Measurements from ENCODE around the gene DENND5A. TPM values are rescaled to one million over a fixed set of nuclear protein-coding genes. Genes with fewer than 3 reads are reported as not detected.

The DENND5A gene
- total and polyA plus RNA-seq, 2 donors (not counting 1 experiment from before 2014, with no cell fraction given) = 41.3 to 66.5 TPM

GRCh38 chr11:9314291-9315077 is 49.3 kb upstream of the DENND5A start, which contains the start of gene TMEM41B:
Gene TMEM41B, minus strand, starts transcription at chr11:9314593. Its CDS starts 152 bp downstream, at chr11:9314441.
- peak; percentile 98 for DNase-seq
- POLR2A ChIA-PET = interaction anchor here (0.6 to 1.6 kb wide), 5 partner anchors 37 to 418 kb away, joined by 3 to 10 read pairs (median 3); partner anchors contain the start of gene ZNF143
- Mint-ChIP-seq H3K27ac (peak within 1 kb of the TSS; percentile 99), H3K4me3 (peak within 1 kb of the TSS; percentile 100), H3K4me1 (peaks cover 42% of the 10 kb centered on the region), H3K27me3 (peaks cover 1% of the 10 kb centered on the region), H3K9me3 (ENCODE audit: insufficient read depth) (no peaks in the 10 kb centered on the region)
- peak within 1 kb of the TSS; percentile 82 to 92 for H3K27ac ChIP-seq (ENCODE audit: low read length in 2 of 2)
- H3K9me3 ChIP-seq (ENCODE audit: control extremely low read depth in 1 of 3, control insufficient read depth in 2 of 3, insufficient read depth in 1 of 3, low read length in 2 of 3) = peaks cover 0 to 4% (median 0%) of the 10 kb centered on the region in 3 donors
- intact Hi-C loops (cut with micrococcal nuclease) = loop anchor here (1.0 to 10.0 kb wide), 7 partner anchors 49 to 990 kb away; partner anchors contain the start of genes ADM, DENND5A and IPO7
- peaks cover 13% of the 10 kb centered on the region for H4K20me1 ChIP-seq (ENCODE audit: control insufficient read depth, insufficient read depth, low read length, poor library complexity, severe bottlenecking)
- peak within 1 kb of the TSS; percentile 74 for H3K4me2 ChIP-seq (replicated peaks; ENCODE audit: low read depth, low read length, poor library complexity, severe bottlenecking)
- under 1% methylated on average over 71 of the region's 71 CpGs for WGBS (ENCODE audit: insufficient coverage)
- peaks cover 0 to 3% of the 10 kb centered on the region in 2 experiments for H3K36me3 ChIP-seq (replicated peaks in 1 of 2; ENCODE audit: control extremely low read depth in 1 of 2, control insufficient read depth in 1 of 2, extremely low read depth in 1 of 2, insufficient read depth in 2 of 2, low read length in 1 of 2)
- peaks cover 53% of the 10 kb centered on the region for H3K79me2 ChIP-seq (ENCODE audit: control insufficient read depth, insufficient read depth, low read length)
- peak; percentile 97 for ATAC-seq (ENCODE audit: low read depth)
- CTCF ChIA-PET = interaction anchor here (0.7 to 1.5 kb wide), 3 partner anchors 68 to 72 kb away, joined by 3 read pairs; no protein-coding TSS in a partner anchor
- H3K27me3 ChIP-seq (replicated peaks in 1 of 4; ENCODE audit: control extremely low read depth in 1 of 4, control insufficient read depth in 3 of 4, insufficient read depth in 4 of 4, low read length in 3 of 4) = no peaks in the 10 kb centered on the region
- H2AFZ ChIP-seq (ENCODE audit: insufficient read depth, low read depth, low read length, poor library complexity, severe bottlenecking) = peak within 1 kb of the TSS; percentile 100
- TF ChIP-seq EZH2 (IDR thresholded peaks at IDR 0.05; ENCODE audit: borderline replicate concordance, insufficient read depth, low read depth, low read length, poor library complexity, severe bottlenecking) (no peak), CTCF (IDR thresholded peaks at IDR 0.05) (no peak)
- peak within 1 kb of the TSS; percentile 90 for H3K9ac ChIP-seq (ENCODE audit: low read length)
- peak within 1 kb of the TSS; percentile 81 to 94 (median 86) for H3K4me3 ChIP-seq (ENCODE audit: control extremely low read depth in 1 of 5, extremely low read depth in 1 of 5, insufficient read depth in 1 of 5, low read depth in 2 of 5, low read length in 4 of 5)
- peaks cover 14 to 17% of the 10 kb centered on the region in 2 donors for H3K4me1 ChIP-seq (ENCODE audit: control insufficient read depth in 2 of 2, insufficient read depth in 2 of 2, low read length in 2 of 2)
